ENCODE measurements around the gene NNT. TPM values are rescaled to one million over a fixed set of nuclear protein-coding genes. Genes with fewer than 3 reads are reported as not detected.

Gene NNT
- total and polyA plus RNA-seq, 2 donors from 2014 or later, result 56.4 to 101 TPM

DNA sequence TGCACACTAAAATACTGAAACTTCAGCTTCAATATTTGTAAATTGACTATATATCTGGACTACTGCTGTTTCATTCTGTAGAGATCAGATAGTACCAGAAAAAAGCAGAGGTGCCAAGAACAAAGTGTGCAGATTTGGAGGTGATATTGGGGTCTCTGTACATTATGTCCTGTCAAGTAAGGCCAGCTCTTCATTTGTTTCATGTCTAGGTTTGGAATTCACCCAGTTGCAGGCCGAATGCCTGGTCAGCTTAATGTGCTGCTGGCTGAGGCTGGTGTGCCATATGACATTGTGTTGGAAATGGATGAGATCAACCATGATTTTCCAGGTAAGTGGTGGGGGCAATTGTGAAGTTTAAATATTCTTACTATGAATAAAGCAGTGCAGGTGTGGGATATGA, 96.9 kb downstream of the NNT start:
- FAIRE-seq (no peak), DNase-seq (no peak)
- TF ChIP-seq, protein P1, sequence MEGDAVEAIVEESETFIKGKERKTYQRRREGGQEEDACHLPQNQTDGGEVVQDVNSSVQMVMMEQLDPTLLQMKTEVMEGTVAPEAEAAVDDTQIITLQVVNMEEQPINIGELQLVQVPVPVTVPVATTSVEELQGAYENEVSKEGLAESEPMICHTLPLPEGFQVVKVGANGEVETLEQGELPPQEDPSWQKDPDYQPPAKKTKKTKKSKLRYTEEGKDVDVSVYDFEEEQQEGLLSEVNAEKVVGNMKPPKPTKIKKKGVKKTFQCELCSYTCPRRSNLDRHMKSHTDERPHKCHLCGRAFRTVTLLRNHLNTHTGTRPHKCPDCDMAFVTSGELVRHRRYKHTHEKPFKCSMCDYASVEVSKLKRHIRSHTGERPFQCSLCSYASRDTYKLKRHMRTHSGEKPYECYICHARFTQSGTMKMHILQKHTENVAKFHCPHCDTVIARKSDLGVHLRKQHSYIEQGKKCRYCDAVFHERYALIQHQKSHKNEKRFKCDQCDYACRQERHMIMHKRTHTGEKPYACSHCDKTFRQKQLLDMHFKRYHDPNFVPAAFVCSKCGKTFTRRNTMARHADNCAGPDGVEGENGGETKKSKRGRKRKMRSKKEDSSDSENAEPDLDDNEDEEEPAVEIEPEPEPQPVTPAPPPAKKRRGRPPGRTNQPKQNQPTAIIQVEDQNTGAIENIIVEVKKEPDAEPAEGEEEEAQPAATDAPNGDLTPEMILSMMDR (IDR thresholded peaks at IDR 0.05; ENCODE audit: borderline replicate concordance, extremely low read depth, insufficient read depth), result no peak
- H3K27ac ChIP-seq (ENCODE audit: low read depth in 2 of 2, low read length in 2 of 2), result no peak overlapping the region
- H3K36me3 ChIP-seq (ENCODE audit: control insufficient read depth in 2 of 3, insufficient read depth in 3 of 3, low read length in 3 of 3), result peaks cover 0 to 10% (median 7%) of the 10 kb centered on the region in 3 donors
- intact Hi-C loops (cut with DNase I), result no loop called here
- no peak overlapping the region for H3K4me3 ChIP-seq (ENCODE audit: low read length in 3 of 3)
- peaks cover 0 to 4% (median 2%) of the 10 kb centered on the region in 3 donors for H3K9me3 ChIP-seq (ENCODE audit: control insufficient read depth in 2 of 3, insufficient read depth in 1 of 3, low read length in 3 of 3)
- H3K4me1 ChIP-seq (ENCODE audit: control insufficient read depth in 2 of 3, insufficient read depth in 2 of 3, low read depth in 1 of 3, low read length in 3 of 3), result peaks cover 0 to 3% (median 0%) of the 10 kb centered on the region in 3 donors
- no peak overlapping the region for H3K9ac ChIP-seq (ENCODE audit: low read length in 3 of 3)
- no peaks in the 10 kb centered on the region for H3K27me3 ChIP-seq (ENCODE audit: control insufficient read depth, insufficient read depth, low read length)

DNA sequence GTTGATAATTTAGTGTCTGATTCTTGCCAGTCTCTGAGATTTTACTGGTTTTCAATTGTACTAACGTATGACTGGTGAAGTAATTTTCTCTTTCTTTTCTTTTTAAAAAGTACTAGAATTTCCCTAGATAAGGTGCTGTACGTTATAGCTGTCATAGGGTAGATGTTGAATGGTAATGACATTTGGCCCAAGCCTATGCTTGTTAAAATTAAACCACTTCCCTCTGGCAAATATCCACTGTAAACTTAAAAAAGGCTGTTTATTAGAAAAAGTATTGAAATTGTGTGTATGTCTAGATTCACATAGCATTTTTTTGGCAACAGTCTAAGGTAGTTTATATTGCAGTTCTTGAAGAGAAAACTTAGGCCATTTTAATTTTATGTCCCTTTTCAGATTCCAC, 97.6 kb downstream of the NNT start:
- no peak for DNase-seq
- no peak for FAIRE-seq
- Histone ChIP-seq H3K9me3 (ENCODE audit: control insufficient read depth in 2 of 3, insufficient read depth in 1 of 3, low read length in 3 of 3) (peaks cover 0 to 4% (median 0%) of the 10 kb centered on the region in 3 donors), H3K4me3 (ENCODE audit: low read length in 3 of 3) (no peak overlapping the region), H3K27me3 (ENCODE audit: control insufficient read depth, insufficient read depth, low read length) (no peaks in the 10 kb centered on the region), H3K4me1 (ENCODE audit: control insufficient read depth in 2 of 3, insufficient read depth in 2 of 3, low read depth in 1 of 3, low read length in 3 of 3) (no peaks in the 10 kb centered on the region), H3K36me3 (ENCODE audit: control insufficient read depth in 2 of 3, insufficient read depth in 3 of 3, low read length in 3 of 3) (peaks cover 0 to 10% (median 5%) of the 10 kb centered on the region in 3 donors), H3K9ac (ENCODE audit: low read length in 3 of 3) (no peak overlapping the region), H3K27ac (ENCODE audit: low read depth in 2 of 2, low read length in 2 of 2) (no peak overlapping the region)
- intact Hi-C loops (cut with DNase I), result no loop called here
- TF ChIP-seq, protein P1 (IDR thresholded peaks at IDR 0.05; ENCODE audit: borderline replicate concordance, extremely low read depth, insufficient read depth), result no peak

DNA sequence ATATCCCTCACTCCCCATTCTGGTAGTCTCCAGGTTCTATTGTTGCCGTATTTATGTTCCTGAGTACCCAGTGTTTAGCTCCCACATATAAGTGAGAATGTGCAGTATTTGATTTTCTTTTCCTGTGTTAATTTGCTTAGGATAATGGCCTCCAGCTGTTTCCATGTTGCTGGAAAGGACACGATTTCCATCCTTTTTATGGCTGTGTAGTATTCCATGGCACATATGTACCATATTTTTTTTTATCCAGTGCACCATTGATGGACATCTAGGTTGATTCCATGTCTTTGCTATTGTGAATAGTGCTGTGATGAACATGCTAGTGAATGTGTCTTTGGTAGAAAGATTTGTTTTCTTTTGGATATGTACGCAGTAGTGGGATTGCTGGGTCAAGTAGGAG, 98.2 kb downstream of the NNT start:
- Histone ChIP-seq H3K9ac (ENCODE audit: low read length in 3 of 3) (no peak overlapping the region), H3K27me3 (ENCODE audit: control insufficient read depth, insufficient read depth, low read length) (no peaks in the 10 kb centered on the region), H3K4me1 (ENCODE audit: control insufficient read depth in 2 of 3, insufficient read depth in 2 of 3, low read depth in 1 of 3, low read length in 3 of 3) (no peaks in the 10 kb centered on the region), H3K4me3 (ENCODE audit: low read length in 3 of 3) (no peak overlapping the region), H3K36me3 (ENCODE audit: control insufficient read depth in 2 of 3, insufficient read depth in 3 of 3, low read length in 3 of 3) (peaks cover 0 to 10% (median 5%) of the 10 kb centered on the region in 3 donors), H3K27ac (ENCODE audit: low read depth in 2 of 2, low read length in 2 of 2) (no peak overlapping the region), H3K9me3 (ENCODE audit: control insufficient read depth in 2 of 3, insufficient read depth in 1 of 3, low read length in 3 of 3) (peaks cover 0 to 4% (median 0%) of the 10 kb centered on the region in 3 donors)
- intact Hi-C loops (cut with DNase I), result no loop called here
- TF ChIP-seq, protein P1 (IDR thresholded peaks at IDR 0.05; ENCODE audit: borderline replicate concordance, extremely low read depth, insufficient read depth), result no peak
- no peak for DNase-seq
- no peak for FAIRE-seq

DNA sequence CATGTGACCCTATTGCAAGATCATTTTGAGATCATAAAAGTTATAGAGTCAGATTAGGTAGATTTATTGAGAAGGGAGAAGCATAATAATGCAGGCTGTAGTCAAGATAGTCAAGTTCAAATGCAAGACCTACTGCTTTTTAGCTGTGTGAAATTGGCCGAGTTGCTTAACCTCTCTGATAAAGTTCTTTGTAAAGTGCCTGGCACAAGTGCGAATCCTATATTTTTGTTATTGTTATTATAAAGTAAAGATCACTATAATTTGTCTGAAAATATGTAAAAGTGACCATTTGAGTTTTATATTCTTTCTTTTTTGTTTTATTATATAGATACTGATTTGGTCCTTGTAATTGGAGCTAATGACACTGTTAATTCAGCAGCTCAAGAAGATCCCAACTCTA, 99.3 kb downstream of the NNT start:
- TF ChIP-seq, protein P1 (IDR thresholded peaks at IDR 0.05; ENCODE audit: borderline replicate concordance, extremely low read depth, insufficient read depth), result no peak
- DNase-seq (no peak), FAIRE-seq (no peak)
- Histone ChIP-seq H3K27me3 (ENCODE audit: control insufficient read depth, insufficient read depth, low read length) (no peaks in the 10 kb centered on the region), H3K9ac (ENCODE audit: low read length in 3 of 3) (no peak overlapping the region), H3K36me3 (ENCODE audit: control insufficient read depth in 2 of 3, insufficient read depth in 3 of 3, low read length in 3 of 3) (peaks cover 0 to 10% (median 5%) of the 10 kb centered on the region in 3 donors), H3K27ac (ENCODE audit: low read depth in 2 of 2, low read length in 2 of 2) (no peak overlapping the region), H3K4me1 (ENCODE audit: control insufficient read depth in 2 of 3, insufficient read depth in 2 of 3, low read depth in 1 of 3, low read length in 3 of 3) (no peaks in the 10 kb centered on the region), H3K4me3 (ENCODE audit: low read length in 3 of 3) (no peak overlapping the region), H3K9me3 (ENCODE audit: control insufficient read depth in 2 of 3, insufficient read depth in 1 of 3, low read length in 3 of 3) (no peaks in the 10 kb centered on the region)
- intact Hi-C loops (cut with DNase I), result no loop called here

Data from kidney (tissue), 14 donors.